K562 (cell line): ENCODE results near the gene SLC66A3. TPM values are rescaled to one million over a fixed set of nuclear protein-coding genes. Genes with fewer than 3 reads are reported as not detected.
A peak's percentile ranks its signal among the peaks of the same experiment; 100 is the strongest.

Experiments
- ATAC-seq: fragments of 200-7000 bp; cut with Tn5 transposase; 3 replicates; pipeline ENCODE4 v1.9.1; 2020; ENCODE audit warnings: moderate library complexity
- BruUV-seq: library from RNA; stranded (reverse); fragments of 400-500 nt; replicated peaks from 2 replicates; lab custom pipeline; 2021; lab: Mats Ljungman, UMichigan
- CTCF ChIA-PET: fragments of 300-600 bp; formaldehyde crosslinking; extraction: SDS; loops from one replicate; lab custom pipeline; 2021; ENCODE audit warnings: low intra/inter-chr PET ratio; lab: Yijun Ruan, JAX
- POLR2A ChIA-PET: fragments of 300-600, 350-650 bp; sonication (Branson Sonifier 250); formaldehyde crosslinking; extraction: SDS; loops from one replicate; lab custom pipeline; 2021; ENCODE audit warnings: antibody characterized with exemption, inconsistent platforms; lab: Yijun Ruan, JAX
- DNase-seq, 4 experiments: peaks; one replicate each; pipeline versions ENCODE4 v3.0.0 to v3.0.0-alpha.2; 2011 to 2018; ENCODE audit warnings: low spot score in 3 of 4, mixed read lengths in 3 of 4; ENCODE audit errors: extremely low read depth in 1 of 4
- FAIRE-seq: peaks from 2 replicates; lab custom pipeline; 2011; peaks lifted over from hg19 to GRCh38; lab: Jason Lieb, UNC
- H2AFZ ChIP-seq: 2 replicates; pipeline ENCODE4 v1.6.0; 2011; ENCODE audit warnings: low read depth, low read length, control low read depth, inconsistent platforms
- H3K27ac ChIP-seq: fragments of 200-600 bp; 3 replicates; pipeline ENCODE4 v1.8.0; 2011; ENCODE audit warnings: low read depth, mild to moderate bottlenecking, control low read depth, inconsistent platforms, low read length, moderate library complexity, mixed read lengths; ENCODE audit errors: extremely low read depth
- H3K27me3 ChIP-seq, 2 experiments: fragments of 300-600 bp in 1 of 2; 2 replicates in 1 of 2; 3 replicates in 1 of 2; pipeline versions ENCODE4 v1.6.0 to v1.8.0; 2011; ENCODE audit warnings: inconsistent platforms in 2 of 2, low read length in 2 of 2, mild to moderate bottlenecking in 1 of 2, mixed read lengths in 1 of 2, moderate library complexity in 1 of 2; ENCODE audit not compliant: control insufficient read depth in 2 of 2, insufficient read depth in 2 of 2
- H3K36me3 ChIP-seq: fragments of 300-600 bp; 3 replicates; pipeline ENCODE4 v1.8.0; 2011; ENCODE audit warnings: mild to moderate bottlenecking, low read length, inconsistent platforms; ENCODE audit not compliant: control insufficient read depth, insufficient read depth
- H3K4me1 ChIP-seq, 2 experiments: fragments of 200-600 bp in 1 of 2; replicated peaks in 1 of 2; 2 replicates in 1 of 2; 3 replicates in 1 of 2; pipeline versions ENCODE4 v1.5.1 to v1.8.0; 2011; ENCODE audit warnings: inconsistent platforms in 2 of 2, low read length in 2 of 2, mild to moderate bottlenecking in 1 of 2, mixed read lengths in 1 of 2, moderate library complexity in 1 of 2; ENCODE audit not compliant: control insufficient read depth in 2 of 2, insufficient read depth in 2 of 2
- H3K4me2 ChIP-seq: 2 replicates; pipeline ENCODE4 v1.6.1; 2011; ENCODE audit warnings: low read length, control low read depth, inconsistent platforms, mixed read lengths; ENCODE audit not compliant: insufficient read depth
- H3K4me3 ChIP-seq: fragments of 200-600 bp; sonication (generic), shearing (Covaris generic); 2 replicates; pipeline ENCODE4 v1.5.1; 2016; ENCODE audit warnings: control low read depth, inconsistent platforms
- H3K79me2 ChIP-seq: fragments of 200-600 bp; 3 replicates; pipeline ENCODE4 v1.8.0; 2011; ENCODE audit warnings: low read length, inconsistent platforms; ENCODE audit not compliant: control insufficient read depth, insufficient read depth
- H3K9ac ChIP-seq, 2 experiments: 2 replicates each; pipeline versions ENCODE4 v1.6.0 to v1.6.1; 2011; ENCODE audit warnings: low read depth in 2 of 2, low read length in 2 of 2, control low read depth in 1 of 2, inconsistent platforms in 1 of 2, mild to moderate bottlenecking in 1 of 2, mixed read lengths in 1 of 2; ENCODE audit not compliant: insufficient read depth in 1 of 2
- H3K9me1 ChIP-seq: one replicate; pipeline ENCODE4 v1.6.0; 2011; ENCODE audit warnings: inconsistent platforms, mild to moderate bottlenecking, low read length, moderate library complexity; ENCODE audit not compliant: control insufficient read depth, insufficient read depth
- H3K9me3 ChIP-seq: replicated peaks from 2 replicates; pipeline ENCODE4 v1.5.1; 2011; ENCODE audit warnings: low read depth, low read length, inconsistent platforms; ENCODE audit not compliant: control insufficient read depth, insufficient read depth
- H4K20me1 ChIP-seq: replicated peaks from 2 replicates; pipeline ENCODE4 v1.6.1; 2011; ENCODE audit warnings: low read length, inconsistent platforms, mixed read lengths; ENCODE audit not compliant: control insufficient read depth, insufficient read depth
- CBX2 ChIP-seq: fragments of 200-600 bp; sonication (generic); IDR thresholded peaks from one replicate; pipeline ENCODE4 v1.6.1; 2012; ENCODE audit warnings: mild to moderate bottlenecking, low read length, inconsistent platforms; ENCODE audit not compliant: insufficient read depth, poor library complexity, severe bottlenecking
- CHCHD3 ChIP-seq: fragments of 250-450 bp; sonication (Bioruptor Pico); IDR thresholded peaks from 2 replicates; pipeline ENCODE4 v2.1.2; 2022; ENCODE audit warnings: mild to moderate bottlenecking
- CREM ChIP-seq: IDR thresholded peaks from 2 replicates; pipeline ENCODE4 v1.6.1; 2014; ENCODE audit warnings: antibody characterized with exemption, low read depth
- CSDE1 ChIP-seq, 2 experiments: fragments of 450-650 bp; IDR thresholded peaks; 2 replicates each; pipeline ENCODE4 v1.6.1; 2016; ENCODE audit warnings: mild to moderate bottlenecking in 1 of 2
- MAFG ChIP-seq: fragments of 450-650 bp; conservative IDR thresholded peaks from 2 replicates; pipeline ENCODE4 v1.6.1; 2016; ENCODE audit warnings: missing genetic modification characterization, missing compliant biosample characterization
- MLX ChIP-seq, 2 experiments: fragments of 450-650 bp in 1 of 2; sonication (generic) in 1 of 2; formaldehyde crosslinking; conservative IDR thresholded peaks; 2 replicates each; pipeline versions ENCODE4 v1.4.0 to v1.8.1; 2020 to 2022; ENCODE audit warnings: mild to moderate bottlenecking in 1 of 2, missing genetic modification reagents in 1 of 2
- NCOA4 ChIP-seq: fragments of 450-650 bp; IDR thresholded peaks from 2 replicates; pipeline ENCODE4 v1.6.1; 2018; ENCODE audit warnings: mild to moderate bottlenecking; ENCODE audit not compliant: partially characterized antibody
- NR2F6 ChIP-seq: fragments of 450-650 bp; formaldehyde crosslinking; IDR thresholded peaks from 2 replicates; pipeline ENCODE4 v1.4.0; 2020; ENCODE audit warnings: mild to moderate bottlenecking
- RCOR1 ChIP-seq, 2 experiments: IDR thresholded peaks; 2 replicates each; pipeline ENCODE4 v1.6.1; 2012; ENCODE audit warnings: low read depth in 2 of 2, low read length in 2 of 2, borderline replicate concordance in 1 of 2, improper control_type of control experiment in 1 of 2
- RFX5 ChIP-seq: IDR thresholded peaks from 2 replicates; pipeline ENCODE4 v1.6.1; 2011; ENCODE audit warnings: low read depth, mild to moderate bottlenecking, improper control_type of control experiment, low read length
- ZC3H8 ChIP-seq: fragments of 450-650 bp; IDR thresholded peaks from 2 replicates; pipeline ENCODE4 v1.6.1; 2017
- ZNF121 ChIP-seq: sonication (generic); formaldehyde crosslinking; conservative IDR thresholded peaks from 2 replicates; pipeline ENCODE4 v1.8.0; 2022; ENCODE audit warnings: missing genetic modification reagents
- ZNF354B ChIP-seq: fragments of 250-450 bp; sonication (Bioruptor Pico); IDR thresholded peaks from 2 replicates; pipeline ENCODE4 v1.4.0; 2020
- ZNF445 ChIP-seq: fragments of 250-450 bp; sonication (Bioruptor Pico); IDR thresholded peaks from 2 replicates; pipeline ENCODE4 v1.4.0; 2020; ENCODE audit warnings: low read depth, mild to moderate bottlenecking, moderate library complexity
- ZNF668 ChIP-seq: fragments of 250-450 bp; sonication (Bioruptor Pico); IDR thresholded peaks from 2 replicates; pipeline ENCODE4 v1.8.0; 2022; ENCODE audit warnings: mild to moderate bottlenecking, inconsistent platforms
- in situ Hi-C: fragments of 300-500 bp; cut with MboI; formaldehyde crosslinking; loops from 4 replicates; pipeline ENCODE4 v1.15.0; 2018; ENCODE audit warnings: inconsistent platforms, mixed read lengths
- intact Hi-C: fragments of 100-400 bp; cut with micrococcal nuclease; formaldehyde crosslinking; loops from 2 replicates; pipeline ENCODE4 v1.14.2; 2022
- polyA plus RNA-seq, 8 experiments: library from polyadenylated mRNA; depleted of rRNA in 4 of 8; stranded (reverse) in 5 of 8; unstranded in 3 of 8; fragments of >200 nt; fragmentation: Nextera tagmentation in 2 of 8; fragmentation: Illumina TruSeq in 1 of 8; extraction: Ambion mirVana in 2 of 8; extraction: Trizol in 1 of 8; gene quantifications; 2 replicates each; pipeline versions ENCODE4 v1.2.1 to v1.2.3, GENCODE V29; 2011 to 2014; ENCODE audit warnings: inconsistent platforms in 1 of 8, missing spikeins in 1 of 8
- total RNA-seq, 7 experiments: library from RNA; depleted of rRNA in 6 of 7; stranded (reverse); fragments of >200 nt in 6 of 7; fragmentation: Illumina TruSeq in 2 of 7; extraction: Trizol in 2 of 7; gene quantifications; 2 replicates each; pipeline versions ENCODE4 v1.2.1 to v1.2.3, GENCODE V29; 2011 to 2021; ENCODE audit warnings: low replicate concordance in 1 of 7
- TF ChIP-seq, protein P1 (sequence below): sonication (generic); formaldehyde crosslinking; IDR thresholded peaks from 2 replicates; pipeline ENCODE4 v1.8.1; 2023; ENCODE audit warnings: mild to moderate bottlenecking, missing genetic modification reagents

Gene SLC66A3
- total and polyA plus RNA-seq, 9 of the 15 experiments (the other 6 are each of a cell fraction or from before 2014, with no cell fraction given): 2.8 to 30.0 (median 9.1) TPM

- POLR2A ChIA-PET: no interaction called here
- Histone ChIP-seq H3K36me3 (peaks cover 18% of the 10 kb centered on the region), H4K20me1 (no peaks in the 10 kb centered on the region), H3K9me3 (no peaks in the 10 kb centered on the region), H3K9ac (no peak overlapping the region), H3K4me1 (peaks cover 5 to 6% of the 10 kb centered on the region in 2 experiments; a peak in 2 of 5 replicates), H3K4me2 (no peak overlapping the region), H3K9me1 (no peaks in the 10 kb centered on the region), H2AFZ (no peak overlapping the region)
- FAIRE-seq: peak; percentile 40
- BruUV-seq: no TSS peak
- CTCF ChIA-PET: no interaction called here
- TF ChIP-seq RCOR1 (IDR thresholded peaks at IDR 0.05; ENCODE audit: borderline replicate concordance in 1 of 2, low read depth in 2 of 2, low read length in 2 of 2) (peak in 1 of 2 experiments; percentile 54; a peak in 1 of 4 replicates), NR2F6 (CRISPR knock-in tag) (no peak)
- TF ChIP-seq, all 486 proteins: peak for 1
- in situ Hi-C loops (loop anchor here (25.0 kb wide), 1 partner anchor 187 kb away; no protein-coding TSS in a partner anchor), intact Hi-C loops (loop anchor here (10.0 kb wide), 1 partner anchor 360 kb away; no protein-coding TSS in a partner anchor)
- ATAC-seq: peak; percentile 48; the same call in 2 of the 3 replicates
- Histone ChIP-seq H3K27me3 (no peaks in the 10 kb centered on the region), H3K79me2 (no peaks in the 10 kb centered on the region), H3K4me3 (no peak overlapping the region), H3K27ac (no peak overlapping the region)
- DNase-seq: no peak
Measured at GRCh38 chr2:11224887-11225286, 69.6 kb downstream of the SLC66A3 start.

GRCh38 chr2:11227595-11227994, 72.3 kb downstream of the SLC66A3 start:
- BruUV-seq: no TSS peak
- DNase-seq (no peak), FAIRE-seq (no peak), ATAC-seq (no peak)
- in situ Hi-C loops: loop anchor here (25.0 kb wide), 1 partner anchor 185 kb away; no protein-coding TSS in a partner anchor
- H3K9me3 ChIP-seq: no peaks in the 10 kb centered on the region
- no peaks in the 10 kb centered on the region for H3K27me3 ChIP-seq
- no peak overlapping the region for H3K9ac ChIP-seq
- H3K27ac ChIP-seq: no peak overlapping the region
- H4K20me1 ChIP-seq: no peaks in the 10 kb centered on the region
- H3K4me2 ChIP-seq: no peak overlapping the region
- POLR2A ChIA-PET: no interaction called here
- intact Hi-C loops: loop anchor here (10.0 kb wide), 1 partner anchor 357 kb away; no protein-coding TSS in a partner anchor
- no peak for TF ChIP-seq ZNF668 (CRISPR knock-in tag)
- TF ChIP-seq RFX5: no peak
- no peak for TF ChIP-seq ZNF121 (CRISPR knock-in tag)
- no peak for TF ChIP-seq CREM
- TF ChIP-seq ZNF445 (CRISPR knock-in tag): no peak
- TF ChIP-seq MLX (CRISPR knock-in tag; conservative IDR thresholded peaks at IDR 0.05): no peak
- TF ChIP-seq ZNF354B (CRISPR knock-in tag): no peak
- TF ChIP-seq NCOA4: no peak
- TF ChIP-seq, protein P1, sequence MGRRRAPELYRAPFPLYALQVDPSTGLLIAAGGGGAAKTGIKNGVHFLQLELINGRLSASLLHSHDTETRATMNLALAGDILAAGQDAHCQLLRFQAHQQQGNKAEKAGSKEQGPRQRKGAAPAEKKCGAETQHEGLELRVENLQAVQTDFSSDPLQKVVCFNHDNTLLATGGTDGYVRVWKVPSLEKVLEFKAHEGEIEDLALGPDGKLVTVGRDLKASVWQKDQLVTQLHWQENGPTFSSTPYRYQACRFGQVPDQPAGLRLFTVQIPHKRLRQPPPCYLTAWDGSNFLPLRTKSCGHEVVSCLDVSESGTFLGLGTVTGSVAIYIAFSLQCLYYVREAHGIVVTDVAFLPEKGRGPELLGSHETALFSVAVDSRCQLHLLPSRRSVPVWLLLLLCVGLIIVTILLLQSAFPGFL (CRISPR knock-in tag): no peak
- TF ChIP-seq CSDE1 (IDR thresholded peaks at IDR 0.05): no peak
- TF ChIP-seq ZC3H8: no peak
- TF ChIP-seq CBX2: no peak
- TF ChIP-seq CHCHD3: no peak
- no peak for TF ChIP-seq MAFG (tag)
- TF ChIP-seq, all 486 proteins: peak for 0
- CTCF ChIA-PET: no interaction called here
- H3K9me1 ChIP-seq: no peaks in the 10 kb centered on the region
- no peak overlapping the region for H3K4me3 ChIP-seq
- peaks cover 12% of the 10 kb centered on the region; the same call in 2 of the 3 replicates for H3K36me3 ChIP-seq
- H3K79me2 ChIP-seq: no peaks in the 10 kb centered on the region
- peaks cover 5 to 6% of the 10 kb centered on the region in 2 experiments; a peak in 2 of 5 replicates for H3K4me1 ChIP-seq
- H2AFZ ChIP-seq: no peak overlapping the region
